ENCODE results near the gene SAT2.

The SAT2 gene

DNA sequence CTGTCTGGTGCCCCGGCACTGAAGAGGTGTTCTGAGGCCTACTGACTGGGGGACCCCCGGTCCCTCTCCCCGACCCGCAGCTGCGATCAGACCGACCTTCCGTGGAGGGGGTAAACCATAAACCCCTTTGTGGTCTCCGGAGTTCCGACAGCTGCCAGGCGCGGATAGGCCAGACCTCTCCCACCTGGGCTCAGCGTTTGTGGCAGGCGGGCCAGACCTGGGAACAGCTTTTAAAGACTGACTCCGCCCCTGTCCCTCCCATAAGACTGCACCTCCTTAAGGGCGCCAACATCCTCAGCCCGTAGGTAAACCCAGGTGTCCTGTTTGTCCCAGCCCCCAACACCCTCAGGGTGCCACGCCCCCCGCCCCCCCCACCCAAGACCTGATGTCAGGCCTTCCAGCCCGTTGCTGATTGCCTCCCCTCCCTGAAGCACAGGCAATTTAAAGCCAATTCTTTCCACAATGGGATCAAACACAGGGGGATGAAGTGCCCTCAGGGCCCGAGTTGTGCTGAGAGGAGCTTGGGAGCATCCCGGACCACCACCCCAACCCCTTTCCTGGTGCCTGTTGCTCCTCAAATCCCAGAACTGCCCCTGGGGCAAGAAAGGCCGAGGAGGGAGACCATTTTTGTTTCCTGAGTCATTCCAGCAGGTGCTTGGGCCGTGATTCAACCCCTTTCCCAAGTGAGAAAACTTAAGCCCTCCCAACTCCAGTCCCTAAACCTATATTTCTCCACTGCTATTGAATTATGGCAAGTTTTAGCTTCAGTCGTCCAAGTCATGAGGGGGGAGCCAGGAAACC lies 37.5 kb downstream of the SAT2 start, which contains the start of gene SOX15:
Gene SOX15 (minus strand): TSS at position 204 of the 801 bp plus-strand sequence. CDS start 418 bp downstream, outside the sequence.
- DNase-seq: no peak

DNA sequence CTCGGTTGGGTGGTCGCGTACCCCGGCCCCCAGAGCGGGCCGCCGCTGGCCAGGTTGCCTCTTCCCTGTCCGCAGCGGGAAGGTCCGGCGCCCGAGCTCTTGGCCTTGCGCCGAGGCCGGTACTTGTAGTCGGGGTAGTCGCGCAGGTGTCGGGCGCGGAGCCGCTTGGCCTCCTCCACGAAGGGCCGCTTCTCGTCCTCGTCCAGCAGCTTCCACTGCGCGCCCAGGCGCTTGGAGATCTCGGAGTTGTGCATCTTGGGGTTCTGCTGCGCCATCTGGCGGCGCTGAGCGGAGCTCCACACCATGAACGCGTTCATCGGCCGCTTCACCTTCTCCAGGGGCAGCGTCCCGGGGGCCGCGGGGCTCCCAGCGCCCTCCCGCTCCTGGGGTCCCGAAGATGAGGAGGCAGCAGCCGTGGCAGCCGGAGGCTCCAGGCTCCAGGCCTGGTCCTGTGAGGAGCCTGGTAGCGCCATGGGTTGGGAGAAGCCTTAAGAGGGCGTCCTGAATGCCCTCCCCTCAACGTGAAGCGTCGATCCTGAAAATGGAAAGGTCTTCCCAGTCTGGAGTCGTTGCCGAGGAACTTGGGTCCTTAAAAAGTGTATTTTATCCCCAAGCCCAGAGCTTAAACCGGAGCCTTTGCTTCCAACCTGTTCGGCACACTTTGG lies 38.3 kb downstream of the SAT2 start:
- DNase-seq: no peak

DNA sequence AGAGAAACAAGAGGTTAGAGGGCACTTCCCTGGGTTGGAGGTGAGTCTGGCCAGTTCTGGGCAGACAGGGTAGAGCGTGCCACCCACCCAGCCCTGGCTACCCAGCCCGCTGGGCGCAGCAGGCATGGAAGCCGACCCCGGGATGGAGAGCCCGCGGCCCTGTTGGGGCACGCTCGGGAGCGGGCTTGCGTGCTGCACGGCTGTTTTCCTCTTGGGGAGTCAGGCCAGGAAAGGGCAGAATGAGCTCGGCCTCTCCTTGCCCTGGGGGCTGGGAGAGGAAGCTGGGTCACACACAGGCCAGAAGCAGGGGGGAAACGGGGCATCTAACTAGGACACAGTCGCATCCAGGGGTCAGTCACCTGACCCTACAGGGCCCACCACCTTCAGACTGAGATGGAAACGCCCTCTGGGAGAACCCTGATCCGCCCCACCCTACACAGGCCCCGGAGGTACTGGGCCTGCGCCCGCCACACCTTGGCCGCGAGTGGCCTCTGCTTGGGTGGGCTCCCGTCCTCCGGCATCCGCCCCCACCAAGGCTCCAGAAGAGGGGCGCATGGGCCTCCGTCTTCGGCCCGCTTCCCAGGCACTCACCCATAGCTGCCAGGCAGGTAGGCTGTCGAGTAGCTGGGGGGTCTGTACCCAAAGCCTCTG lies 38.9 kb downstream of the SAT2 start:
- no peak for DNase-seq

DNA sequence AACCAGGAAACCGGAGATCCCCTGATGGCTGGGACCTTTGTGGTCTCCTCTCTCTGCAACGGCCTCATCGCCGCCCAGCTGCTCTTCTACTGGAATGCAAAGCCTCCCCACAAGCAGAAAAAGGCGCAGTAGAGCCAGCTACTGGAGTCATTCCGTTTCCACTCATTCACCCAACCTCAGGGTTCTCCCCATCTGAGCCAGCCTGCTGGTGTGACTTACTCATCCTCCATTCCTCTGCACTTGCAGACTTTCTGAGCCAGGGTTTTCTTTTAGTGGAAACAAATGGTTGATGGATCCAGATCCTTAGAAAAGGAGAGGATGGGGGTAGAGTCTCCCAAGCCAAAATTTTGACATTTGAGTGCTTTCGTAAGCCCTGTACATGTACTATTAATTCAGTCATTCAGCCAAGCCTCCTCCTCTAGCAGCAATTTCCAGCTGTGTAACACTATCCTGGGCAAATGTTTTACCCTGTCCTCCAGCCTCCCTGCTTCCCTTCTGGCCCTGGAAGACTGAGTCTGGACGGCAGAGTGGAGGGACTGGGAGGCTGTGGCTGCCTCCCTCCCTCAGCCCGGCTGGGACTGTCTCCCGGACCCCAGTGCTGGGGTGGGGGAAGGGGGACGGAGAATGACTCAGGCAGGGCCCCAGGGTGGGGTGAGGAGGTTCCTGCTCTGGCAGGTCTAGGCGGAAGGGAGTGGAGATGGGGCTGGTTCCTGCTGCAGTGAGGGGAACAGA lies 40.0 kb downstream of the SAT2 start:
- DNase-seq: no peak

DNA sequence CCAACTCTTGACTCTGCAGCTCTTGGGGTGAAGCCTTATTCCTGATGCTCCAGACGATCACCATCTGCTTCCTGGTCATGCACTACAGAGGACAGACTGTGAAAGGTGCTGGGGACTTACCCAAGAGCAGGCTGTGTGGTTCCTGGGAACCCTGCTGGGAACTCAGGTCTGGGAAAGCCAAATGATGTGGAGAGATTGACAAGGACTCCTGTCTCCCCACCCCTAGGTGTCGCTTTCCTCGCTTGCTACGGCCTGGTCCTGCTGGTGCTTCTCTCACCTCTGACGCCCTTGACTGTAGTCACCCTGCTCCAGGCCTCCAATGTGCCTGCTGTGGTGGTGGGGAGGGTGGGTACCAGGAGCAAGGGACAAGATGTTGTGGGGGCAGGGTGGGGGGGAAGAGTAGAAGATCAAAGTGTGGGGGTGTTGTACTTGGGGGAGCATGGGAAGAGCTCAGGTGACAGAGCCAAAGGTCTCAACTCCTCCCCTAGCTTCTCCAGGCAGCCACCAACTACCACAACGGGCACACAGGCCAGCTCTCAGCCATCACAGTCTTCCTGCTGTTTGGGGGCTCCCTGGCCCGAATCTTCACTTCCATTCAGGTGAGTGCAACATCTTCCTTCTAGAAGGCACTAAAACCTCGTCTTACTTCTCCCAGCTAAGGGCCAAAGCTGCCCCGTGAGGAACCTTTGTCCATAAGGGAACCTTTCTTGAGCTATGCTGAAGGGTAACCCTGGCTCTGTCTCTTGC lies 40.8 kb downstream of the SAT2 start:
- no peak for DNase-seq

DNA sequence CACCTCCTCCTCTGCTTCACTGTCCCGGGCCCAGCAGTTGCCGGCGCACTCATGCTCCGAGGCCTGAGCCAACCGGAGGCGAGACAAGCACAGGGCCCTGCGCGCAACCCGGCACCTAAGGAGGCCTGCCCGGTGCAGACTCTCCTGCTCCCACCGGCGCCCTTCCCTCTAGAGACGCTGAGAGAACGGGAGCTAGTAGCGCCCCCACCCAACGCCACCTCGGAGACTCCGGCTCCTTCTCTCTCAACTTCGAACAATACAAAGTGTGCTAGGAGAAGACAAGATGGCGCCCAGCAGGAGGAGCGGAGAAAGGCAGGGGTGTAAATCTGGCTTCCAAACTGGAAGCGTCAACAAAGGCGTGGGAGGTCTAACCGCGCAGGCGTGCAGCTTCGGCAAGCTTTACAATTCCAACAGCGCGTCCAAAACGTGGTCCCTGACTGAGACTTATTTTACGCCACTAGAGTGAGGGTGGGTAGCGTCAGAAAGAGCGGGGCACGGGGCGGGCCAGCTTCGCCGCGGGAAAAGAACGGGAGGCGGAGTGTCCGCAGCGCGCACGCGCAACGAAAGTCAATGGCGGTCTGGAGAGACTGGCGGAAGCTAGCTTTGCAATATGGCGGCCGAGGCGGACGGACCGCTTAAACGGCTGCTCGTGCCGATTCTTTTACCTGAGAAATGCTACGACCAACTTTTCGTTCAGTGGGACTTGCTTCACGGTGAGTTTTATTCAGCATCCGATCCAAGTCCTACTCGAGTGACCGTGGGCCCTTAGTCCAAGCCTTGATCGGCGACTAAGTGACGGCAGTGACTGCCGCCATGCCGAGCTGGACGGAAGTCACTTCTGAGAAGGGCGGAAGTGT lies 44.1 kb downstream of the SAT2 start, which contains the start of gene MPDU1:
Gene MPDU1 (plus strand): TSS at position 600 of the 857 bp plus-strand sequence. CDS start 11 bp downstream, at position 611.
- peak; percentile 97 for DNase-seq

DNA sequence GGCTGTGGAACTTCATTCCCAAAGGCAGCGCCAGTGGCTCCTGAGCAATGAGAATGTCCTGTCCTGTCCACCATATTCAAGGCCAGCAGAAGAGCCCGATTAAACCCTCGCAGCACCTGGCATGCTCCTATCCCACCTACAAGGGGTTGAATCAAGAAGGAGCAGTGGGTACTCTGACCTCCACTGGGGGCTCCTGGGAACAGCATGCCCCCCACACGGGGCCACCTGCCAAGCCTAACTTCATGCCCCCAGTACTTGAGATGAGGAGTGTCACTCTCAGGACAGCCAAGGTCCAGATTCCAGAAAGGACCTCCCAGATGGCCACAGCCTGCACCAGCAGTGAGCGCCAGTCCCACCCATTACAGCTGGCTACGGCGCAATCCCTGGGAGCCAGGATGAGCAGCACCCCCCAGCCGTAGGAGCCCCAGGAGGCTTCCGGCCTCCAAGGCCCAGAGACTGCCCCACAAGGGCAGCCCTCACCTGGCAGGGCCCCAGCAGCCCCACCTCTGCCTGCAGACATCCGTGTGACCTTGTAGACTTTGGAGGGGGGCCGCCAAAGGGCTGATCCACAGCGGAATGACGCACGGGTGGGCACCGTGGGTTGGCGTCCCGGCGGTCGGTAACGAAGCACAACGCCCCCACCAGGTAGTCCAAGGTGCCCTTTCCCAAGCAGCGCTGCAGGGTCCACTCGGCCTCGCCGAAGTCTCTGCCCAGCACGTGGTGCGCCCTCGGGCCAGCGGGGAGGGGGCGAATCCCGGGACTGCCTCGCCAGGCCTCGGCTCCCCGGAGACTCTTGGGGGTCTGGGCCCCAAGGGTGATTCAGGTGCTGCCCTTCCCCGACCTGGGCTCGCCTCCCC lies 45.0 kb downstream of the SAT2 start:
- no peak for DNase-seq

DNA sequence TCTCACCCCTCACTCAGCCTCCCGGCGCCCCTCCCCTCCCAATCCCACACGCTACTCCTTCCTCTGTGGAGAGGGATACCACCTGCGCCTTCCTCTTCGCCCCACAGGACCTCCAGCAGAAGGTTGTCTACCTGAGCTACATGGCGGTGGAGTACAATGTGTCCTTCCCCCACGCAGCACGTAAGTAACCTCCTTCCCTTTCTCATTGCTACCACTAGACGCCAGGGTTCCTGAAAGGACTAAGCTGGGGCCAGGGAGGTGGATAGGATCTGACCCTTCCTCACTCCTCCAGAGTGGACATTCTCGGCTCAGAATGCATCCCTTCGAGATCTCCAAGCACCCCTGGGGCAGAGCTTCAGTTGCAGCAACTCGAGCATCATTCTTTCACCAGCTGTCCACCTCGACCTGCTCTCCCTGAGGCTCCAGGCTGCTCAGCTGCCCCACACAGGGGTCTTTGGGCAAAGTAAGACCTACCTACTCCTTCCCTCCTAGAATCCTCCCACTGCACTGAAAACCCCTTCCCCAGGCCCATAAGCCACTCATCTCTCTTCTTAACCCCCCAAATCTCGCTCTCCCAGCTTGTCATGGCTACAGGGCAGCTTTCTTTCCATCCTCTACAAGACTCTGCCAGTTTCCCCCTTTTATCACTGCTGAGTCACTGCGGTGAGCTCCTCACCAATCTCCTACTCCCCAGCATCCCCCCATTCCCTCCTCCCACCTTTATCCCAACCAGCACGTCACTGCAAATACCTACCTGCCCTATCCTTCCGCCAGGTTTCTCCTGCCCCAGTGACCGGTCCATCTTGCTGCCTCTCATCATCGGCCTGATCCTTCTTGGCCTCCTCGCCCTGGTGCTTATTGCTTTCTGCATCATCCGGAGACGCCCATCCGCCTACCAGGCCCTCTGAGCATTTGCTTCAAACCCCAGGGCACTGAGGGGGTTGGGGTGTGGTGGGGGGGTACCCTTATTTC lies 46.7 kb downstream of the SAT2 start:
- no peak for DNase-seq

DNA sequence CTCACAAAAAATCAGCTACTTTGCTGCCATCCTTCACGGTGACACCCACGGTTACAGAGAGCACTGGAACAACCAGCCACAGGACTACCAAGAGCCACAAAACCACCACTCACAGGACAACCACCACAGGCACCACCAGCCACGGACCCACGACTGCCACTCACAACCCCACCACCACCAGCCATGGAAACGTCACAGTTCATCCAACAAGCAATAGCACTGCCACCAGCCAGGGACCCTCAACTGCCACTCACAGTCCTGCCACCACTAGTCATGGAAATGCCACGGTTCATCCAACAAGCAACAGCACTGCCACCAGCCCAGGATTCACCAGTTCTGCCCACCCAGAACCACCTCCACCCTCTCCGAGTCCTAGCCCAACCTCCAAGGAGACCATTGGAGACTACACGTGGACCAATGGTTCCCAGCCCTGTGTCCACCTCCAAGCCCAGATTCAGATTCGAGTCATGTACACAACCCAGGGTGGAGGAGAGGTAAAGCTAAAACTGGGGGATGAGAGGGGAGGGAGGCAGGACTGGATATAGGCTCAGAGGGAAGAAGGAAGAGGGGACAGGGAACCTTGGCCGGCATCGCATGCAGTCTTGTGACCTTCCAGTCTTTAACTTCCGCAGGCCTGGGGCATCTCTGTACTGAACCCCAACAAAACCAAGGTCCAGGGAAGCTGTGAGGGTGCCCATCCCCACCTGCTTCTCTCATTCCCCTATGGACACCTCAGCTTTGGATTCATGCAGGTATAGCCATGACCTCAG lies 47.6 kb downstream of the SAT2 start:
- DNase-seq: no peak

DNA sequence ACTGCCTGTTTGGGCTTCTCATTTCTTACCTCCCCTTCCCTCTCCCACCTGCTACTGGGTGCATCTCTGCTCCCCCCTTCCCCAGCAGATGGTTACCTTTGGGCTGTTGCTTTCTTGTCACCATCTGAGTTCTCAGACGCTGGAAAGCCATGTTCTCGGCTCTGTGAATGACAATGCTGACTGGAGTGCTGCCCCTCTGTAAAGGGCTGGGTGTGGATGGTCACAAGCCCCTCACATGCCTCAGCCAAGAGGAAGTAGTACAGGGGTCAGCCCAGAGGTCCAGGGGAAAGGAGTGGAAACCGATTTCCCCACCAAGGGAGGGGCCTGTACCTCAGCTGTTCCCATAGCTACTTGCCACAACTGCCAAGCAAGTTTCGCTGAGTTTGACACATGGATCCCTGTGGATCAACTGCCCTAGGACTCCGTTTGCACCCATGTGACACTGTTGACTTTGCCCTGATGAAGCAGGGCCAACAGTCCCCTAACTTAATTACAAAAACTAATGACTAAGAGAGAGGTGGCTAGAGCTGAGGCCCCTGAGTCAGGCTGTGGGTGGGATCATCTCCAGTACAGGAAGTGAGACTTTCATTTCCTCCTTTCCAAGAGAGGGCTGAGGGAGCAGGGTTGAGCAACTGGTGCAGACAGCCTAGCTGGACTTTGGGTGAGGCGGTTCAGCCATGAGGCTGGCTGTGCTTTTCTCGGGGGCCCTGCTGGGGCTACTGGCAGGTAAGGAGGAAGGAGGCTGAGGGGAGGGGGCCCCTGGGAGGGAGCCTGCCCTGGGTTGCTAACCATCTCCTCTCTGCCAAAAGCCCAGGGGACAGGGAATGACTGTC lies 48.4 kb downstream of the SAT2 start, which contains the start of gene CD68:
Gene CD68 (plus strand): TSS at position 638 of the 833 bp plus-strand sequence. CDS start 40 bp downstream, at position 678.
- DNase-seq: no peak

DNA sequence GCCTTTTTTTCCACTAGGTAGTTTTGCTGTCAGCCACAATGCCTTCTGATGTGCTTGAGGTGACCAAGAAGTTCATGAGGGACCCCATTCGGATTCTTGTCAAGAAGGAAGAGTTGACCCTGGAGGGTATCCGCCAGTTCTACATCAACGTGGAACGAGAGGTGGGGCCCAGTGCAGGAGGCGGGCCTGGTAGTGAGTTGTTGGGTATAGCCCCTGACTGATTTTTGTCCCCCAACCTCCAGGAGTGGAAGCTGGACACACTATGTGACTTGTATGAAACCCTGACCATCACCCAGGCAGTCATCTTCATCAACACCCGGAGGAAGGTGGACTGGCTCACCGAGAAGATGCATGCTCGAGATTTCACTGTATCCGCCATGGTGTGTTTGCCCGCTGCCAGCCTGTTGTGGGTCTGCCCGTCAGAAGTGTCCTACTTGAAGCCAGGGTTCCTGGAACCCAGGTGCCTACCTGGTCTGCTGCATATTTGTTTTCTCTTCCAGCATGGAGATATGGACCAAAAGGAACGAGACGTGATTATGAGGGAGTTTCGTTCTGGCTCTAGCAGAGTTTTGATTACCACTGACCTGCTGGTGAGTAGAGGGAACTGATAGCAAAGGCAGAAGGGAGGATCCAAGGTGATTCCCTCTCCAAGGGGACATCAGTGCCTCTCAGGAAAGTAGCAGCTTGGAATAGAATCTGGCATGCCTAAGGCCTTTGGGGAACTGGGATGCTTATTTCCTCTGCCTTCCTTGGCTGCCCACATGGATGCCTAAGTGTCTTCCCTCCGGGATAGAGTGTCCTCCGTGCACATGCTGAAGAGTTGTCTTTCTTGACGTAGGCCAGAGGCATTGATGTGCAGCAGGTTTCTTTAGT lies 50.1 kb downstream of the SAT2 start:
- no peak for DNase-seq

DNA sequence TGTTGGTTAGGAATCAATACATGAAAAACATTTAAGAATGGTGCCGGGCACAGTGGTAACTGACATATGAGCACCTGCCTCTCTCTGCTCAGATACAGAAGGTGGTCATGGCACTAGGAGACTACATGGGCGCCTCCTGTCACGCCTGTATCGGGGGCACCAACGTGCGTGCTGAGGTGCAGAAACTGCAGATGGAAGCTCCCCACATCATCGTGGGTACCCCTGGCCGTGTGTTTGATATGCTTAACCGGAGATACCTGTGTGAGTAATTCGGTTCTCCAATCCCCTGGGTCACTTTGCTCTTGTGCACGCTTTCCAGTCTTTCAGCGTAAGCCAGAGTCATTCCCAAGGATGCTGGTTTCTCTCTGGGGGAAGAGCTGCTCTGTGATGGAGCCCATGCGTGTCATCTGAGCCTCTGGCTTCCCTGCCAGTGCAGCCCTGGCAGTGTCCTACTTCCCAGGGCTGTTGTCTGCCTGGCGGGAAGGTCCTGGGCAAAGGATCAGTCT lies 51.1 kb downstream of the SAT2 start:
- no peak for DNase-seq

Measured in NCI-H446 treated with DMSO at 0.1 percent for 48 hours (cell line).